K562 (cell line): Measurements from ENCODE around the gene NFKB2. TPM values are rescaled to one million over a fixed set of nuclear protein-coding genes. Genes with fewer than 3 reads are reported as not detected.
A peak's percentile ranks its signal among the peaks of the same experiment; 100 is the strongest.

Experiments used
- ATAC-seq: fragments of 200-7000 bp; cut with Tn5 transposase; 3 replicates; pipeline ENCODE4 v1.9.1; 2020; ENCODE audit warnings: moderate library complexity
- BruUV-seq: library from RNA; stranded (reverse); fragments of 400-500 nt; replicated peaks from 2 replicates; lab custom pipeline; 2021; lab: Mats Ljungman, UMichigan
- CTCF ChIA-PET: fragments of 300-600 bp; formaldehyde crosslinking; extraction: SDS; loops from one replicate; lab custom pipeline; 2021; ENCODE audit warnings: low intra/inter-chr PET ratio; lab: Yijun Ruan, JAX
- POLR2A ChIA-PET: fragments of 300-600, 350-650 bp; sonication (Branson Sonifier 250); formaldehyde crosslinking; extraction: SDS; loops from one replicate; lab custom pipeline; 2021; ENCODE audit warnings: antibody characterized with exemption, inconsistent platforms; lab: Yijun Ruan, JAX
- DNase-seq, 4 experiments: peaks; one replicate each; pipeline versions ENCODE4 v3.0.0 to v3.0.0-alpha.2; 2011 to 2018; ENCODE audit warnings: low spot score in 3 of 4, mixed read lengths in 3 of 4; ENCODE audit errors: extremely low read depth in 1 of 4
- FAIRE-seq: peaks from 2 replicates; lab custom pipeline; 2011; peaks lifted over from hg19 to GRCh38; lab: Jason Lieb, UNC
- H2AFZ ChIP-seq: 2 replicates; pipeline ENCODE4 v1.6.0; 2011; ENCODE audit warnings: low read depth, low read length, control low read depth, inconsistent platforms
- H3K27ac ChIP-seq: fragments of 200-600 bp; 3 replicates; pipeline ENCODE4 v1.8.0; 2011; ENCODE audit warnings: low read depth, mild to moderate bottlenecking, control low read depth, inconsistent platforms, low read length, moderate library complexity, mixed read lengths; ENCODE audit errors: extremely low read depth
- H3K27me3 ChIP-seq, 2 experiments: fragments of 300-600 bp in 1 of 2; 2 replicates in 1 of 2; 3 replicates in 1 of 2; pipeline versions ENCODE4 v1.6.0 to v1.8.0; 2011; ENCODE audit warnings: inconsistent platforms in 2 of 2, low read length in 2 of 2, mild to moderate bottlenecking in 1 of 2, mixed read lengths in 1 of 2, moderate library complexity in 1 of 2; ENCODE audit not compliant: control insufficient read depth in 2 of 2, insufficient read depth in 2 of 2
- H3K36me3 ChIP-seq: fragments of 300-600 bp; 3 replicates; pipeline ENCODE4 v1.8.0; 2011; ENCODE audit warnings: mild to moderate bottlenecking, low read length, inconsistent platforms; ENCODE audit not compliant: control insufficient read depth, insufficient read depth
- H3K4me1 ChIP-seq, 2 experiments: fragments of 200-600 bp in 1 of 2; replicated peaks in 1 of 2; 2 replicates in 1 of 2; 3 replicates in 1 of 2; pipeline versions ENCODE4 v1.5.1 to v1.8.0; 2011; ENCODE audit warnings: inconsistent platforms in 2 of 2, low read length in 2 of 2, mild to moderate bottlenecking in 1 of 2, mixed read lengths in 1 of 2, moderate library complexity in 1 of 2; ENCODE audit not compliant: control insufficient read depth in 2 of 2, insufficient read depth in 2 of 2
- H3K4me2 ChIP-seq: 2 replicates; pipeline ENCODE4 v1.6.1; 2011; ENCODE audit warnings: low read length, control low read depth, inconsistent platforms, mixed read lengths; ENCODE audit not compliant: insufficient read depth
- H3K4me3 ChIP-seq: fragments of 200-600 bp; sonication (generic), shearing (Covaris generic); 2 replicates; pipeline ENCODE4 v1.5.1; 2016; ENCODE audit warnings: control low read depth, inconsistent platforms
- H3K79me2 ChIP-seq: fragments of 200-600 bp; 3 replicates; pipeline ENCODE4 v1.8.0; 2011; ENCODE audit warnings: low read length, inconsistent platforms; ENCODE audit not compliant: control insufficient read depth, insufficient read depth
- H3K9ac ChIP-seq, 2 experiments: 2 replicates each; pipeline versions ENCODE4 v1.6.0 to v1.6.1; 2011; ENCODE audit warnings: low read depth in 2 of 2, low read length in 2 of 2, control low read depth in 1 of 2, inconsistent platforms in 1 of 2, mild to moderate bottlenecking in 1 of 2, mixed read lengths in 1 of 2; ENCODE audit not compliant: insufficient read depth in 1 of 2
- H3K9me1 ChIP-seq: one replicate; pipeline ENCODE4 v1.6.0; 2011; ENCODE audit warnings: inconsistent platforms, mild to moderate bottlenecking, low read length, moderate library complexity; ENCODE audit not compliant: control insufficient read depth, insufficient read depth
- H3K9me3 ChIP-seq: replicated peaks from 2 replicates; pipeline ENCODE4 v1.5.1; 2011; ENCODE audit warnings: low read depth, low read length, inconsistent platforms; ENCODE audit not compliant: control insufficient read depth, insufficient read depth
- H4K20me1 ChIP-seq: replicated peaks from 2 replicates; pipeline ENCODE4 v1.6.1; 2011; ENCODE audit warnings: low read length, inconsistent platforms, mixed read lengths; ENCODE audit not compliant: control insufficient read depth, insufficient read depth
- BRF1 ChIP-seq: IDR thresholded peaks from 3 replicates; pipeline ENCODE4 v1.6.1; 2011; ENCODE audit warnings: borderline replicate concordance, mild to moderate bottlenecking; ENCODE audit not compliant: insufficient read length; ENCODE audit errors: extremely low read depth
- KHSRP ChIP-seq: fragments of 450-650 bp; IDR thresholded peaks from 2 replicates; pipeline ENCODE4 v1.6.1; 2017
- MYNN ChIP-seq, 2 experiments: sonication (generic); formaldehyde crosslinking in 1 of 2; IDR thresholded peaks; 2 replicates each; pipeline versions ENCODE4 v1.5.0 to v1.6.1; 2016 to 2020; ENCODE audit warnings: antibody characterized with exemption in 1 of 2, missing genetic modification reagents in 1 of 2
- PHB ChIP-seq: fragments of 250-450 bp; sonication (Bioruptor Pico); IDR thresholded peaks from 2 replicates; pipeline ENCODE4 v1.5.0; 2021
- PHF20 ChIP-seq: fragments of 450-650 bp; IDR thresholded peaks from 2 replicates; pipeline ENCODE4 v1.6.1; 2018; ENCODE audit not compliant: partially characterized antibody
- PTTG1 ChIP-seq: fragments of 450-650 bp; IDR thresholded peaks from 2 replicates; pipeline ENCODE4 v1.6.1; 2016; ENCODE audit warnings: low read depth, mild to moderate bottlenecking, missing genetic modification characterization, missing compliant biosample characterization
- SMC3 ChIP-seq: conservative IDR thresholded peaks from 2 replicates; pipeline ENCODE4 v1.6.1; 2011; ENCODE audit warnings: low read depth, low read length, improper control_type of control experiment; ENCODE audit not compliant: insufficient read depth
- TEAD2 ChIP-seq: fragments of 450-650 bp; IDR thresholded peaks from 2 replicates; pipeline ENCODE4 v1.6.1; 2016; ENCODE audit warnings: missing genetic modification characterization, control low read depth, missing compliant biosample characterization
- TRIM25 ChIP-seq: fragments of 450-650 bp; IDR thresholded peaks from 2 replicates; pipeline ENCODE4 v1.7.0; 2016; ENCODE audit warnings: borderline replicate concordance
- ZBTB12 ChIP-seq: fragments of 250-450 bp; sonication (Bioruptor Pico); IDR thresholded peaks from 2 replicates; pipeline ENCODE4 v1.4.0; 2020
- ZEB2 ChIP-seq: fragments of 450-650 bp; IDR thresholded peaks from 2 replicates; pipeline ENCODE4 v1.6.1; 2016
- ZNF584 ChIP-seq: fragments of 200-800 bp; sonication (Bioruptor generic); IDR thresholded peaks from 2 replicates; pipeline ENCODE4 v1.6.1; 2016; ENCODE audit warnings: low read depth, mild to moderate bottlenecking, missing genetic modification characterization, missing compliant biosample characterization
- WGBS: fragments of 100-300 bp; shearing (Covaris generic); methylation state at CpG from one replicate; pipeline ENCODE4 v1.1.6; 2016; ENCODE audit warnings: low coverage, mixed read lengths; ENCODE audit not compliant: insufficient coverage; ENCODE audit errors: missing lambda C conversion rate; 5-methylcytosine and 5-hydroxymethylcytosine counted together
- in situ Hi-C: fragments of 300-500 bp; cut with MboI; formaldehyde crosslinking; loops from 4 replicates; pipeline ENCODE4 v1.15.0; 2018; ENCODE audit warnings: inconsistent platforms, mixed read lengths
- intact Hi-C: fragments of 100-400 bp; cut with micrococcal nuclease; formaldehyde crosslinking; loops from 2 replicates; pipeline ENCODE4 v1.14.2; 2022
- polyA plus RNA-seq, 8 experiments: library from polyadenylated mRNA; depleted of rRNA in 4 of 8; stranded (reverse) in 5 of 8; unstranded in 3 of 8; fragments of >200 nt; fragmentation: Nextera tagmentation in 2 of 8; fragmentation: Illumina TruSeq in 1 of 8; extraction: Ambion mirVana in 2 of 8; extraction: Trizol in 1 of 8; gene quantifications; 2 replicates each; pipeline versions ENCODE4 v1.2.1 to v1.2.3, GENCODE V29; 2011 to 2014; ENCODE audit warnings: inconsistent platforms in 1 of 8, missing spikeins in 1 of 8
- total RNA-seq, 7 experiments: library from RNA; depleted of rRNA in 6 of 7; stranded (reverse); fragments of >200 nt in 6 of 7; fragmentation: Illumina TruSeq in 2 of 7; extraction: Trizol in 2 of 7; gene quantifications; 2 replicates each; pipeline versions ENCODE4 v1.2.1 to v1.2.3, GENCODE V29; 2011 to 2021; ENCODE audit warnings: low replicate concordance in 1 of 7

NFKB2 gene
- total and polyA plus RNA-seq, 9 of the 15 experiments (the other 6 are each of a cell fraction or from before 2014, with no cell fraction given): 0.07 to 20.3 (median 7.9) TPM

DNA sequence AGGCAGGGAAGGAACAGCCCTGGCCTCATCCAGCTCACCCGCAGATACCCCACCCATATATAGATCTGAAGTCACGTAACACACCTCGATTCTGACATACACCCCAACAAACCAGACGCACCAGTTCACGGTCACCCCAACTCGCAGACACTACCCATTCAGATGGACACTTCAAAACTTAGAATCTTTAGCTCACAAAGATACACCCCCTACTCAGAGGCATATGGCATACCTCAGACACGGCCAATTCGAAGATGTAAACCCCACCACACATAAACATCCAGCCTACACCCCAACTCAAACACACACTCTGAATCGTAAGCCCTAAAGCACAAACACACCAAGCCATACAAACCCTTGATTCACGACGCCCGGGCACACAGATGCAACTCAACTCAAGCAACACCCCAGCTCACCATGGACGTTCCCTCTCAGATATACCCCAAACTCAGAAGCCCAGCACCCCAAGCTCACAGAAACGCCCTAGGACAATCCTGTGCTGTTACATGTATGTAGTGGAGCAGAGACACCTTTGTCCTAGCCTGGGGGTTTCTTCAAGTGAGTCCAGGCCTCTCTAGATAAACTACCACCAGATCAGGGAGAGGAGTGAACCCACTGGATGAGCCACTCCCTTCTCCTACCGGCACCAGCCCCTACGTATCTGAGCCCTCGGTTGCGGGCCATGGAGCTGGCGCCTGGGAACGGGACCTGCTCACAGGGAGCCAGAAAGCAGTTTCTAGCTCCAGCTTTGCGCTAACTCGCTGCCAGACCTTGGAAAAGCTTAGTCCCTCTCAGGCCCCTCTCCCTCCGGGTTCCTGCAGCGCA is 14.3 kb downstream of the NFKB2 start:
- Histone ChIP-seq H3K4me3 (no peak overlapping the region), H3K79me2 (no peaks in the 10 kb centered on the region)
- BruUV-seq: no TSS peak
- intact Hi-C loops: no loop called here
- no peak for ATAC-seq
- TF ChIP-seq TEAD2 (tag) (no peak), ZNF584 (CRISPR knock-in tag) (no peak), ZEB2 (no peak), TRIM25 (no peak), MYNN (IDR thresholded peaks at IDR 0.05) (no peak), MYNN (CRISPR knock-in tag; IDR thresholded peaks at IDR 0.05) (no peak), PHB (CRISPR knock-in tag) (no peak), PHF20 (no peak), SMC3 (no peak), BRF1 (no peak), ZBTB12 (CRISPR knock-in tag) (no peak), PTTG1 (tag) (no peak), KHSRP (no peak)
- TF ChIP-seq, all 486 proteins: peak for 0
- Histone ChIP-seq H3K9me3 (no peaks in the 10 kb centered on the region), H3K27me3 (peaks cover 10 to 49% of the 10 kb centered on the region in 2 experiments; a peak in 3 of 5 replicates), H2AFZ (0 out of 2 replicates have a peak overlapping the region, but pooled peaks have one; percentile 24), H4K20me1 (no peaks in the 10 kb centered on the region), H3K9ac (no peak overlapping the region; a peak in 1 of 4 replicates), H3K4me1 (peaks cover 0 to 35% of the 10 kb centered on the region in 2 experiments; a peak in 3 of 5 replicates), H3K36me3 (no peaks in the 10 kb centered on the region), H3K4me2 (no peak overlapping the region), H3K9me1 (no peaks in the 10 kb centered on the region), H3K27ac (no peak overlapping the region)
- CTCF ChIA-PET: interaction anchor here (0.6 kb wide), 1 partner anchor 14 kb away, joined by 4 read pairs; no protein-coding TSS in a partner anchor
- 41% methylated on average over 18 of the region's 24 CpGs for WGBS
- in situ Hi-C loops: no loop called here
- POLR2A ChIA-PET: interaction anchor here (1.0 kb wide), 1 partner anchor 11 kb away, joined by 3 read pairs; no protein-coding TSS in a partner anchor
- no peak for DNase-seq
- FAIRE-seq: no peak
